HepG2 (cell line): ENCODE data around the gene GSDMA. TPM values are rescaled to one million over a fixed set of nuclear protein-coding genes. Genes with fewer than 3 reads are reported as not detected.

Experiments
- AFF4 ChIP-seq: sonication (generic); formaldehyde crosslinking; IDR thresholded peaks from 2 replicates; pipeline ENCODE4 v1.4.0; 2020; ENCODE audit warnings: missing genetic modification reagents
- AGO2 ChIP-seq: fragments of 200-400 bp; formaldehyde crosslinking; optimal IDR thresholded peaks from 2 replicates; pipeline ENCODE3; 2017; ENCODE audit warnings: mild to moderate bottlenecking, low read depth, low read length, moderate library complexity
- AHR ChIP-seq: IDR thresholded peaks from 2 replicates; pipeline ENCODE4 v1.6.1; 2018; ENCODE audit warnings: missing genetic modification reagents, missing compliant biosample characterization
- CENPT ChIP-seq: sonication (generic); formaldehyde crosslinking; IDR thresholded peaks from 2 replicates; pipeline ENCODE4 v1.8.0; 2022; ENCODE audit warnings: low read depth, mild to moderate bottlenecking, moderate library complexity, missing genetic modification reagents
- DNMT1 ChIP-seq: sonication (generic); formaldehyde crosslinking; IDR thresholded peaks from 2 replicates; pipeline ENCODE4 v1.5.1; 2020; ENCODE audit warnings: mild to moderate bottlenecking, missing genetic modification reagents
- JARID2 ChIP-seq: sonication (generic); formaldehyde crosslinking; IDR thresholded peaks from 2 replicates; pipeline ENCODE4 v1.8.1; 2023; ENCODE audit warnings: missing genetic modification reagents, inconsistent platforms; ENCODE audit not compliant: insufficient replicate concordance
- KLF15 ChIP-seq: sonication (generic); formaldehyde crosslinking; IDR thresholded peaks from 2 replicates; pipeline ENCODE4 v1.8.1; 2023; ENCODE audit warnings: borderline replicate concordance, mild to moderate bottlenecking, inconsistent platforms, missing genetic modification reagents, mixed read lengths
- NFYB ChIP-seq: sonication (generic); formaldehyde crosslinking; IDR thresholded peaks from 2 replicates; pipeline ENCODE4 v1.4.0; 2020; ENCODE audit warnings: missing genetic modification reagents
- NFYC ChIP-seq: IDR thresholded peaks from 2 replicates; pipeline ENCODE4 v1.6.1; 2016; ENCODE audit warnings: missing genetic modification reagents, missing compliant biosample characterization
- RFXANK ChIP-seq: IDR thresholded peaks from 2 replicates; pipeline ENCODE4 v1.6.1; 2016
- SOX6 ChIP-seq, 2 experiments: fragments of 450-650 bp in 1 of 2; sonication (generic) in 1 of 2; formaldehyde crosslinking in 1 of 2; IDR thresholded peaks; 2 replicates each; pipeline versions ENCODE4 v1.4.0 to v1.6.1; 2017 to 2020; ENCODE audit warnings: antibody characterized with exemption in 1 of 2, mild to moderate bottlenecking in 1 of 2, missing genetic modification reagents in 1 of 2
- TMF1 ChIP-seq: sonication (generic); formaldehyde crosslinking; IDR thresholded peaks from 2 replicates; pipeline ENCODE4 v1.8.1; 2022; ENCODE audit warnings: low read depth, missing genetic modification reagents
- ZHX1 ChIP-seq: sonication (generic); formaldehyde crosslinking; IDR thresholded peaks from 2 replicates; pipeline ENCODE4 v1.8.1; 2022; ENCODE audit warnings: low read depth, mild to moderate bottlenecking, missing genetic modification reagents
- ZNF3 ChIP-seq: IDR thresholded peaks from 2 replicates; pipeline ENCODE4 v1.7.0; 2017; ENCODE audit warnings: inconsistent platforms
- ZNF496 ChIP-seq: sonication (generic); formaldehyde crosslinking; IDR thresholded peaks from 2 replicates; pipeline ENCODE4 v1.8.1; 2023; ENCODE audit warnings: mild to moderate bottlenecking, moderate library complexity, missing genetic modification reagents; ENCODE audit not compliant: insufficient replicate concordance
- ZNF552 ChIP-seq: sonication (generic); formaldehyde crosslinking; IDR thresholded peaks from 2 replicates; pipeline ENCODE4 v1.9.0; 2022; ENCODE audit warnings: missing genetic modification reagents, mild to moderate bottlenecking, borderline replicate concordance
- ZNF564 ChIP-seq: sonication (generic); formaldehyde crosslinking; IDR thresholded peaks from 2 replicates; pipeline ENCODE4 v1.8.1; 2023; ENCODE audit warnings: mild to moderate bottlenecking, missing genetic modification reagents
- ZNF761 ChIP-seq: sonication (generic); formaldehyde crosslinking; conservative IDR thresholded peaks from 2 replicates; pipeline ENCODE4 v1.4.0; 2020; ENCODE audit warnings: mild to moderate bottlenecking, missing genetic modification reagents
- polyA plus RNA-seq, 8 experiments: library from polyadenylated mRNA; depleted of rRNA in 3 of 8; stranded (reverse) in 7 of 8; unstranded in 1 of 8; fragments of >200 nt; fragmentation: Illumina TruSeq in 4 of 8; extraction: Trizol in 4 of 8; gene quantifications; 2 replicates each; pipeline versions ENCODE4 v1.2.1 to v1.2.3, GENCODE V29; 2011 to 2016; ENCODE audit warnings: low read depth in 4 of 8, missing spikeins in 1 of 8, mixed read lengths in 1 of 8; ENCODE audit not compliant: insufficient read depth in 1 of 8
- total RNA-seq, 5 experiments: library from RNA; depleted of rRNA; stranded (reverse); fragments of >200 nt; fragmentation: Illumina TruSeq; extraction: Trizol; gene quantifications; 2 replicates each; pipeline ENCODE4 v1.2.3, GENCODE V29; 2016; ENCODE audit warnings: low read depth in 1 of 5
- TF ChIP-seq, protein P1 (sequence below): sonication (generic); formaldehyde crosslinking; conservative IDR thresholded peaks from 2 replicates; pipeline ENCODE4 v1.5.0; 2020; ENCODE audit warnings: missing genetic modification reagents
- TF ChIP-seq, protein P2 (sequence below): sonication (generic); formaldehyde crosslinking; IDR thresholded peaks from 2 replicates; pipeline ENCODE4 v1.4.0; 2020; ENCODE audit warnings: mild to moderate bottlenecking, missing genetic modification reagents

Gene GSDMA
- total and polyA plus RNA-seq, 2 of the 13 experiments (the other 11 are each of a cell fraction or from before 2014, with no cell fraction given) = not detected

DNA sequence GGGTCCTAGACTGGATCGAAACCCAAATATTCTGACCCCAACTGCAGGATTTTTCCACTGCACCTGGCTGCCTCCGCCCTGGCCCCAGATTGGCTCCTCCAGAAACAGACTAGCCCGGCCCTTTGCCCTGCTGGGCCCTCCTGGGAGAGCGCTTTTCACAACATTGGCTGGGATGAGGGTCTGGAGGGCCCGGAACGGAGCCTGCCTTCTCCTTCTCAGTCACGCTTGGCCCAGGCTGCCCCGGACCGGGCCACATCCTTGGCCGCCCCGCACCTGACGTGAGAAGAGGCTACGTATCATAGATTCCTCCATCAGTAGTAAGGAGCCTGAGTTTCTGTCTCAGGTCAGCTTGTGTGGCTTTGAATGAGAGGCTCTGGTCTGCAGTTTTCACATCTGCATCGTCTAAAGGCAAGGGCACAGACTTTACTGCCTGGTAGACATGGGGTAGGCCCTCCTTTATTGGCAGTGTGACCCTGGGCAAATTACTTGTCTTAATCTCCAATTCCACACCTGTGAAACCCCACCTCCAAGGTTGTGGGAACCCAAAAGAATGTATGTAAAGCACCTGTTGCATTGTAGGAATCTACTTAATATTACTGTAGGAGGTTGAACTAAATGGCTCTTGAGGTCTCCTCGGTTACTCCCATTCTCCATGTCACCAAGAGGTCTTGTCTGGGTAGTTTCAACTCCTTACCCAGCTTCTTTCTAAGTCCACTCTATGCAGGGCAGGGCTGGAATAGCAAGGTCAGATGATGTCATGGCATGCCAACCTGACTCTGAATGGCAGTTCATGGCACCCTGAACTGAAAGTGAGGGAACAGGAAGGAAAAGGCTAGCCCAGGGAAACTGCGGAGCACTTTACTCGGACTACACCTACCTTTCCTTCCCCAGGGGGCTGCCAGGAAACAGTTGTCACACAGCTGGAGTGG is 34.6 kb upstream of the GSDMA start (continued):
- TF ChIP-seq ZNF564 (CRISPR knock-in tag) (no peak), NFYC (CRISPR knock-in tag) (no peak), ZNF552 (CRISPR knock-in tag) (no peak; the same call in 1 of the 2 replicates), AGO2 (peak; percentile 8), ZNF496 (CRISPR knock-in tag) (no peak), CENPT (CRISPR knock-in tag) (no peak), TMF1 (CRISPR knock-in tag) (peak; percentile 72; the same call in 1 of the 2 replicates), DNMT1 (CRISPR knock-in tag) (no peak), AFF4 (CRISPR knock-in tag) (no peak), ZNF3 (CRISPR knock-in tag) (no peak), RFXANK (CRISPR knock-in tag) (no peak), ZHX1 (CRISPR knock-in tag) (no peak), AHR (CRISPR knock-in tag) (no peak), NFYB (CRISPR knock-in tag) (no peak), ZNF761 (CRISPR knock-in tag) (no peak), SOX6 (IDR thresholded peaks at IDR 0.05) (no peak), SOX6 (CRISPR knock-in tag; IDR thresholded peaks at IDR 0.05) (no peak), JARID2 (CRISPR knock-in tag) (peak; percentile 18), KLF15 (CRISPR knock-in tag) (no peak)
- TF ChIP-seq, protein P1, sequence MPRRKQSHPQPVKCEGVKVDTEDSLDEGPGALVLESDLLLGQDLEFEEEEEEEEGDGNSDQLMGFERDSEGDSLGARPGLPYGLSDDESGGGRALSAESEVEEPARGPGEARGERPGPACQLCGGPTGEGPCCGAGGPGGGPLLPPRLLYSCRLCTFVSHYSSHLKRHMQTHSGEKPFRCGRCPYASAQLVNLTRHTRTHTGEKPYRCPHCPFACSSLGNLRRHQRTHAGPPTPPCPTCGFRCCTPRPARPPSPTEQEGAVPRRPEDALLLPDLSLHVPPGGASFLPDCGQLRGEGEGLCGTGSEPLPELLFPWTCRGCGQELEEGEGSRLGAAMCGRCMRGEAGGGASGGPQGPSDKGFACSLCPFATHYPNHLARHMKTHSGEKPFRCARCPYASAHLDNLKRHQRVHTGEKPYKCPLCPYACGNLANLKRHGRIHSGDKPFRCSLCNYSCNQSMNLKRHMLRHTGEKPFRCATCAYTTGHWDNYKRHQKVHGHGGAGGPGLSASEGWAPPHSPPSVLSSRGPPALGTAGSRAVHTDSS = no peak
- TF ChIP-seq, protein P2, sequence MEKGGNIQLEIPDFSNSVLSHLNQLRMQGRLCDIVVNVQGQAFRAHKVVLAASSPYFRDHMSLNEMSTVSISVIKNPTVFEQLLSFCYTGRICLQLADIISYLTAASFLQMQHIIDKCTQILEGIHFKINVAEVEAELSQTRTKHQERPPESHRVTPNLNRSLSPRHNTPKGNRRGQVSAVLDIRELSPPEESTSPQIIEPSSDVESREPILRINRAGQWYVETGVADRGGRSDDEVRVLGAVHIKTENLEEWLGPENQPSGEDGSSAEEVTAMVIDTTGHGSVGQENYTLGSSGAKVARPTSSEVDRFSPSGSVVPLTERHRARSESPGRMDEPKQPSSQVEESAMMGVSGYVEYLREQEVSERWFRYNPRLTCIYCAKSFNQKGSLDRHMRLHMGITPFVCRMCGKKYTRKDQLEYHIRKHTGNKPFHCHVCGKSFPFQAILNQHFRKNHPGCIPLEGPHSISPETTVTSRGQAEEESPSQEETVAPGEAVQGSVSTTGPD (CRISPR knock-in tag) = no peak; the same call in 1 of the 2 replicates
